ENCODE results near the gene GPR45. TPM values are rescaled to one million over a fixed set of nuclear protein-coding genes. Genes with fewer than 3 reads are reported as not detected.

Gene GPR45
- total and polyA plus RNA-seq, 10 of the 15 experiments (the other 5 are each of a cell fraction or from before 2014, with no cell fraction given) = not detected

GRCh38 chr2:105248316-105249070, 7.0 kb downstream of the GPR45 start:
- FAIRE-seq = no peak
- Histone ChIP-seq H4K20me1 (ENCODE audit: control insufficient read depth, insufficient read depth) (no peaks in the 10 kb centered on the region), H3K4me1 (ENCODE audit: control insufficient read depth, insufficient read depth, low read length) (no peaks in the 10 kb centered on the region), H2AFZ (ENCODE audit: control insufficient read depth, low read depth, low read length) (no peak overlapping the region), H3K27ac (ENCODE audit: control insufficient read depth, insufficient read depth) (no peak overlapping the region), H3K79me2 (ENCODE audit: control insufficient read depth, insufficient read depth, low read length) (no peaks in the 10 kb centered on the region), H3K4me3 (no peak overlapping the region), H3K36me3 (ENCODE audit: control insufficient read depth in 2 of 2, insufficient read depth in 2 of 2, low read length in 1 of 2) (no peaks in the 10 kb centered on the region), H3K27me3 (replicated peaks in 1 of 2; ENCODE audit: control insufficient read depth in 2 of 2, insufficient read depth in 2 of 2, low read length in 1 of 2) (no peaks in the 10 kb centered on the region), H3K9me3 (replicated peaks; ENCODE audit: control insufficient read depth, insufficient read depth, low read length) (no peaks in the 10 kb centered on the region; the same call in 2 of the 3 replicates), H3K9ac (ENCODE audit: control insufficient read depth, insufficient read depth, low read length) (no peak overlapping the region), H3K4me2 (ENCODE audit: control insufficient read depth, insufficient read depth) (no peak overlapping the region)
- ChIA-PET POLR2A (no interaction called here), CTCF (no interaction called here), RAD21 (ENCODE audit: unreplicated experiment) (interaction anchor here (0.5 kb wide), 1 partner anchor 10 kb away, joined by 4 read pairs; no protein-coding TSS in a partner anchor), SMC1A (ENCODE audit: uncharacterized antibody, unreplicated experiment) (no interaction called here)
- no peak for DNase-seq (ENCODE audit: low read depth, low spot score)
- intact Hi-C loops (cut with micrococcal nuclease; ENCODE audit: unreplicated experiment) = no loop called here
- no peak for TF ChIP-seq ZBTB33 (IDR thresholded peaks at IDR 0.05)
- TF ChIP-seq LARP7 (IDR thresholded peaks at IDR 0.05) = no peak
- WGBS (ENCODE audit: insufficient coverage, insufficient replicate concordance, low lambda C conversion rate, missing lambda C conversion rate) = 58% methylated on average over 4 of the region's 4 CpGs
- no peak for ATAC-seq
- no TSS peak for BruUV-seq (replicated peaks)
- in situ Hi-C loops (cut with MboI) = no loop called here

DNA sequence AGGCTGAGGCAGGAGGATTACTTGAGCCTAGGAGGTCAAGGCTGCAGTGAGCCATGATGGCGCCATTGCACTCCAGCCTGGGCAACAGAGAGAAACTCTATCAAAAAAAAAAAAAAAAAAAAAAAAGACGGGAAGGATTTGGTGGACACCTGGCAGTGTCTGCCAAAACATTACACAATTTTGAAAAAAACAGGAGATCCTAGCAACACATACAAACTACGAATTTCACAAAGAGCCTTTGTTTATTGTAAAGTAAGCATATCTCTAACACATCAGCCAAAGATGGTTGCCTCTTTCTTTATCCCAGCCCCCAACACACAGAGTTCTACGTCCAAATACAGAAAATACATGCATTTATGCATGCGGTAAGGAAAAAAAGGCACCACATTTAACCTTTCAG, 7.6 kb downstream of the GPR45 start:
- ATAC-seq = no peak
- ChIA-PET CTCF (no interaction called here), POLR2A (no interaction called here), RAD21 (ENCODE audit: unreplicated experiment) (interaction anchor here (0.5 kb wide), 1 partner anchor 11 kb away, joined by 4 read pairs; no protein-coding TSS in a partner anchor), SMC1A (ENCODE audit: uncharacterized antibody, unreplicated experiment) (no interaction called here)
- no peak for TF ChIP-seq POLR2A (IDR thresholded peaks at IDR 0.05; ENCODE audit: low read depth, low read length)
- Histone ChIP-seq H3K9me3 (replicated peaks; ENCODE audit: control insufficient read depth, insufficient read depth, low read length) (no peaks in the 10 kb centered on the region; the same call in 2 of the 3 replicates), H3K79me2 (ENCODE audit: control insufficient read depth, insufficient read depth, low read length) (no peaks in the 10 kb centered on the region), H3K4me2 (ENCODE audit: control insufficient read depth, insufficient read depth) (no peak overlapping the region), H3K27me3 (replicated peaks in 1 of 2; ENCODE audit: control insufficient read depth in 2 of 2, insufficient read depth in 2 of 2, low read length in 1 of 2) (no peaks in the 10 kb centered on the region), H3K4me3 (no peak overlapping the region), H2AFZ (ENCODE audit: control insufficient read depth, low read depth, low read length) (no peak overlapping the region), H3K36me3 (ENCODE audit: control insufficient read depth in 2 of 2, insufficient read depth in 2 of 2, low read length in 1 of 2) (no peaks in the 10 kb centered on the region), H3K4me1 (ENCODE audit: control insufficient read depth, insufficient read depth, low read length) (no peaks in the 10 kb centered on the region), H4K20me1 (ENCODE audit: control insufficient read depth, insufficient read depth) (no peaks in the 10 kb centered on the region), H3K9ac (ENCODE audit: control insufficient read depth, insufficient read depth, low read length) (no peak overlapping the region), H3K27ac (ENCODE audit: control insufficient read depth, insufficient read depth) (no peak overlapping the region)
- DNase-seq (ENCODE audit: low read depth, low spot score) = no peak
- intact Hi-C loops (cut with micrococcal nuclease; ENCODE audit: unreplicated experiment) = no loop called here
- in situ Hi-C loops (cut with MboI) = no loop called here
- WGBS (ENCODE audit: insufficient coverage, insufficient replicate concordance, low lambda C conversion rate, missing lambda C conversion rate) = 63% methylated on average over 3 of the region's 5 CpGs
- no TSS peak for BruUV-seq (replicated peaks)
- FAIRE-seq = no peak

Data from GM12878 (cell line).